Gastrocnemius medialis (tissue), 4 donors: ENCODE measurements around the gene CDC14A. TPM values are rescaled to one million over a fixed set of nuclear protein-coding genes. Genes with fewer than 3 reads are reported as not detected.
A peak's percentile ranks its signal among the peaks of the same experiment; 100 is the strongest.
"Not testable (repeated sequence)": the region's sequence is repeated elsewhere in the genome, so short reads cannot be mapped to it uniquely, and the experiment has no call there.

ENCODE experiments used
- ATAC-seq, 2 donors: fragments of 150-250 bp; one replicate each; pipeline ENCODE4 v1.9.1; 2016
- DNase-seq, 2 donors: peaks; one replicate each; pipeline ENCODE4 v3.0.0-alpha.2; 2019
- H3K27ac ChIP-seq, 4 donors: fragments of 200-600 bp; sonication (generic); 1 replicate in 1 of 4; 2 replicates in 3 of 4; pipeline ENCODE4 v1.5.1; 2016 to 2018; ENCODE audit warnings: mild to moderate bottlenecking in 2 of 4, moderate library complexity in 1 of 4
- H3K27me3 ChIP-seq, 3 donors: fragments of 200-600 bp; sonication (generic) in 2 of 3; 1 replicate in 1 of 3; 2 replicates in 2 of 3; pipeline versions ENCODE4 v1.5.1 to v1.6.0; 2016 to 2019; ENCODE audit warnings: mild to moderate bottlenecking in 1 of 3, moderate library complexity in 1 of 3
- H3K36me3 ChIP-seq, 2 donors: fragments of 200-600 bp; sonication (generic) in 1 of 2; one replicate each; pipeline ENCODE4 v1.5.1; 2017 to 2018
- H3K4me1 ChIP-seq, 2 donors: fragments of 200-600 bp; sonication (generic) in 1 of 2; one replicate each; pipeline ENCODE4 v1.5.1; 2016 to 2017; ENCODE audit warnings: mild to moderate bottlenecking in 2 of 2
- H3K4me3 ChIP-seq, 4 donors: fragments of 200-600 bp; sonication (generic) in 3 of 4; 1 replicate in 1 of 4; 2 replicates in 3 of 4; pipeline ENCODE4 v1.5.1; 2016 to 2019; ENCODE audit warnings: mild to moderate bottlenecking in 2 of 4
- H3K9me3 ChIP-seq, 3 donors: fragments of 200-600 bp; sonication (generic) in 2 of 3; 1 replicate in 1 of 3; 2 replicates in 2 of 3; pipeline ENCODE4 v1.5.1; 2016 to 2019
- POLR2A ChIP-seq, 2 donors: fragments of 450-650 bp; IDR thresholded peaks; one replicate each; pipeline ENCODE4 v1.6.1; 2017; ENCODE audit warnings: antibody characterized with exemption in 2 of 2, mild to moderate bottlenecking in 2 of 2, moderate library complexity in 2 of 2
- in situ Hi-C, 4 donors: fragments of 200-750 bp; cut with MboI; loops; one replicate each; pipeline versions ENCODE4 v1.15.0 to v1.8.0; 2017; ENCODE audit warnings: low sequenced_read_pairs in 4 of 4
- intact Hi-C: fragments of 100-400 bp; cut with DNase I; formaldehyde crosslinking; loops from one replicate; pipeline ENCODE4 v1.15.1; 2023; ENCODE audit warnings: low total_unique reads
- total RNA-seq, 4 donors: library from RNA; depleted of rRNA; stranded (reverse); fragments of >200 nt; gene quantifications; one replicate each; pipeline versions ENCODE4 v1.1.0 to v1.2.3, GENCODE V29; 2016
- TF ChIP-seq, protein P1 (sequence below), 5 experiments: fragments of 450-650 bp in 3 of 5; fragments of 200-600 bp in 2 of 5; sonication (generic) in 2 of 5; IDR thresholded peaks in 4 of 5; conservative IDR thresholded peaks in 1 of 5; 1 replicate in 4 of 5; 2 replicates in 1 of 5; pipeline ENCODE4 v1.5.1; 2016 to 2019; ENCODE audit warnings: antibody characterized with exemption in 5 of 5, mild to moderate bottlenecking in 3 of 5, moderate library complexity in 3 of 5

CDC14A gene
- total RNA-seq, 4 donors from 2014 or later, result 2.1 to 10.0 (median 6.0) TPM

DNA sequence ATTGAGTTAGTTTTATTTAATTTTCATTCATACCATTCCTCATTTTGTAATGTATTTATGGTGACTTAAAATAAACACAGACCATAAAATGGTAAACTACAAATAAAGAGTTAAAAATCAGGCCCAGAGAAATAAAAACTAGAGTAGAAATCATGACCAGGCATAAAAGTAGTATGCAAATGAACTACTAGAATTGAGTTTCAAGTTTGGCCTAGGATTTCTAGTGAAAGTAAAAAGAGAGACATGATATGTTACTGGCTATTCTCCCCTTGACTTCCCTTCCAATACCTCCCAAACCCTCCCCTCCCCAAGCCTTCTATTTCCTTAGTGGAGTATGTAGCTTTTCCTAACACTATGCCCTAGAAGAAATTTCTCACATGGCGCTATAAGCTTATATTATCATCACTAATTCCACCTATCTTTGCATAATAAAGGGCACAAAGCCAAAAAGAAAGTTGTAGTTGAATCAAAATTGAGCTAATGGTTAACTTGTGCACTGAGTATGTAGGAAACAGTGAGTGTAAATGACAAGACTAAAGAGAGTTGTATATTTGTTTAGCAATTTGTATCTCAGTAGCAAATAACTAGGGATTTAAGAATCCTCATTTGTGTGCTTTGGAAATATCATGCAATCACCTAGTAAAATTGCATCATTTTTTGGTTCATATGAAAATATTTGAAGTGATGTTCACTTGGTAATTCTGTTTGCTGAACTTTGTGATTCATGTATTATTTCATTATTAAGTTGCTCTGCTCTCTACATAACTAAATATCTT is 29.7 kb upstream of the CDC14A start:
- no peaks in the 10 kb centered on the region for H3K36me3 ChIP-seq
- no peaks in the 10 kb centered on the region for H3K27me3 ChIP-seq
- H3K9me3 ChIP-seq, result no peaks in the 10 kb centered on the region
- no peak overlapping the region for H3K4me3 ChIP-seq
- peak overlapping the region; percentile 20 to 52 (median 33) for H3K27ac ChIP-seq
- in situ Hi-C loops (no loop called here), intact Hi-C loops (loop anchor here (2.0 kb wide), 1 partner anchor 30 kb away; the partner anchor contains the start of gene CDC14A)
- H3K4me1 ChIP-seq, result peaks cover 14 to 20% of the 10 kb centered on the region in 2 donors
- ATAC-seq (peak; percentile 24 to 32), DNase-seq (no peak)
- no peak for TF ChIP-seq POLR2A (IDR thresholded peaks at IDR 0.05)

GRCh38 chr1:100323419-100324106 is 28.7 kb upstream of the CDC14A start:
- H3K36me3 ChIP-seq, result no peaks in the 10 kb centered on the region
- DNase-seq, result peak; percentile 65 to 66
- H3K4me1 ChIP-seq, result peaks cover 14 to 20% of the 10 kb centered on the region in 2 donors
- H3K27me3 ChIP-seq, result no peaks in the 10 kb centered on the region
- in situ Hi-C loops, result no loop called here
- H3K9me3 ChIP-seq, result no peaks in the 10 kb centered on the region
- intact Hi-C loops, result loop anchor here (2.0 kb wide), 1 partner anchor 29 kb away; the partner anchor contains the start of gene CDC14A
- ATAC-seq, result peak; percentile 93 to 96
- no peak for TF ChIP-seq POLR2A (IDR thresholded peaks at IDR 0.05)
- TF ChIP-seq, protein P1, sequence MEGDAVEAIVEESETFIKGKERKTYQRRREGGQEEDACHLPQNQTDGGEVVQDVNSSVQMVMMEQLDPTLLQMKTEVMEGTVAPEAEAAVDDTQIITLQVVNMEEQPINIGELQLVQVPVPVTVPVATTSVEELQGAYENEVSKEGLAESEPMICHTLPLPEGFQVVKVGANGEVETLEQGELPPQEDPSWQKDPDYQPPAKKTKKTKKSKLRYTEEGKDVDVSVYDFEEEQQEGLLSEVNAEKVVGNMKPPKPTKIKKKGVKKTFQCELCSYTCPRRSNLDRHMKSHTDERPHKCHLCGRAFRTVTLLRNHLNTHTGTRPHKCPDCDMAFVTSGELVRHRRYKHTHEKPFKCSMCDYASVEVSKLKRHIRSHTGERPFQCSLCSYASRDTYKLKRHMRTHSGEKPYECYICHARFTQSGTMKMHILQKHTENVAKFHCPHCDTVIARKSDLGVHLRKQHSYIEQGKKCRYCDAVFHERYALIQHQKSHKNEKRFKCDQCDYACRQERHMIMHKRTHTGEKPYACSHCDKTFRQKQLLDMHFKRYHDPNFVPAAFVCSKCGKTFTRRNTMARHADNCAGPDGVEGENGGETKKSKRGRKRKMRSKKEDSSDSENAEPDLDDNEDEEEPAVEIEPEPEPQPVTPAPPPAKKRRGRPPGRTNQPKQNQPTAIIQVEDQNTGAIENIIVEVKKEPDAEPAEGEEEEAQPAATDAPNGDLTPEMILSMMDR (IDR thresholded peaks at IDR 0.05 in 4 of 5, conservative IDR thresholded peaks at IDR 0.05 in 1 of 5), result no peak
- peak overlapping the region; percentile 1 to 56 (median 45) for H3K27ac ChIP-seq
- no peak overlapping the region for H3K4me3 ChIP-seq

DNA sequence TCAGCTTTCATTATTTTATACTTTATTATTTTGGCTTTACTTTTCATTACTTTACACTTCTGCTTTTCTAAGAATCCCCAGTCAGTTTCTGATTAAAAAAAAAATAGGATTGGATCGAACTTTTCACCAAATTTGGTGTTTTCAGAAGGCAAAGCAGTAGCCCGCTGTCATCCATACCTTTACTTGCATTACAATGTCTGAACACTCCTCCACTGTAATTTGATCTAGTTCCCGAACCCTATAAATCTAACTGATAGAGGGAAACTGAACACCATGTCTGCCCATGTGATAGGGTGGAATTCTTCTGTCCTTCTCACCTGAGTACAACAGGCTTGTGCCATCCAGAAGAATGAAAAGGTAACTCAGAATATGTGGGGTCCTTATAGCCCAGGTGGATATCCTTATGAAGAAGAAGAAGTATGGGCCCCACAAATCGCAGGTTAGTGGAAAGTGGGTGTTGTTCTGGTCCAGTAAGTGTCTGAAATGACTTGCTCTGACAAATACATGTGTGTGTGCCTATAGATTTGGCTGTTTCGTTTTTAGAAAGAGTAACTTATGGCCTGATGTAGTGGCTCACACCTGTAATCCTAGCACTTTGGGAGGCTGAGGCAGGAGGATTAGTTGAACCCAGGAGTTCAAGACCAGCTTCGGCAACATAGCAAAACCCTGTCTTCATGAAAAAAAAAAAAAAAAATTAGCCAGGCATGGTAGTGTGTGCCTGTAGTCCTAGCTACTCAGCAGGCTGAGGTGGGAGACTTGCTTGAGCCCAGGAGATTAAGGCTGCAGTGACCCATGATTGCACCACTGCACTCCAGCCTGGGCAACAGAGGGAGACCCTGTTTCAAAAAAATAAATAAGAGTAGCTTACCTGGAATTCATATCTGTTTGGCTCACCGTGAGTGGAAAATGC is 26.6 kb upstream of the CDC14A start:
- TF ChIP-seq, protein P1 (IDR thresholded peaks at IDR 0.05 in 4 of 5, conservative IDR thresholded peaks at IDR 0.05 in 1 of 5), result no peak
- TF ChIP-seq POLR2A (IDR thresholded peaks at IDR 0.05), result no peak
- in situ Hi-C loops (no loop called here), intact Hi-C loops (no loop called here)
- Histone ChIP-seq H3K27ac (no peak overlapping the region), H3K4me1 (peaks cover 14 to 20% of the 10 kb centered on the region in 2 donors), H3K9me3 (no peaks in the 10 kb centered on the region), H3K4me3 (no peak overlapping the region), H3K36me3 (no peaks in the 10 kb centered on the region), H3K27me3 (no peaks in the 10 kb centered on the region)
- DNase-seq, result no peak
- no peak for ATAC-seq

DNA sequence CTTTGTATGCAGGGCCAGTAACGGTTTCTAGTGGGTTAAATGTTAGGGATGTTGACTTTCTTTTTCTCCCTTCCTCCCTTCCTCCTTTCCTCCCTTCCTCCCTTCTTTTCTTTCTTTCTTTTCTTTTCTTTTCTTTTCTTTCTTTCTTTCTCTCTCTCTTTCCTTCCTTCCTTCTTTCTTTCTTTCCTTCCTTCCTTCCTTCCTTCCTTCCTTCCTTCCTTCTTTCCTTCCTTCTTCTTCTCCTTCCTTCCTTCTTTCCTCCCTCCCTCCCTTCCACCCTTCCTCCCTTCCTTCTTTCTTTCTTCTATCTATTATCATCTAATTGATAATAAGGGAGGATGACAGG is 26.0 kb upstream of the CDC14A start:
- not testable (repeated sequence) for H3K27ac ChIP-seq

DNA sequence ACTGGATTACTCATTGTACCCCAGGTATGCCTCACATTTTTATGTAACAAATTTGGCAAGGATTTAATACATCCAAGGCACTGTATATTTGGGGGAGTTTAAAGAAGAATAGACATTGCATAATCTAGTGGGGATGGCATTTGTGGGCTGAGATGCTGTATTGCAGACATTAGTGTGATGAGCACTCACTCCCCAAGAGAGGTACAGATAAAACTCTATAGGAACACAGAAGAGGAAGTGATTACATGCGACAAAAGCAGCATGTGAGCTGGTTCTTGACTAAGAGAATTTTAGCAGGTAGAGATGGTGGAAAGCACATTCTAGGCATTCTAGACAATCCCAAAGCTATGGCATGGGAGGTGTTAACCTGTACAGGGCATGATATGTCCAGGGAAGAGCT is 24.2 kb upstream of the CDC14A start:
- DNase-seq (no peak), ATAC-seq (no peak)
- intact Hi-C loops, result no loop called here
- Histone ChIP-seq H3K4me1 (peaks cover 8 to 9% of the 10 kb centered on the region in 2 donors), H3K9me3 (no peaks in the 10 kb centered on the region), H3K27me3 (no peaks in the 10 kb centered on the region), H3K4me3 (no peak overlapping the region), H3K27ac (no peak overlapping the region), H3K36me3 (no peaks in the 10 kb centered on the region)
- TF ChIP-seq, protein P1 (IDR thresholded peaks at IDR 0.05 in 4 of 5, conservative IDR thresholded peaks at IDR 0.05 in 1 of 5), result no peak
- no peak for TF ChIP-seq POLR2A (IDR thresholded peaks at IDR 0.05)
- in situ Hi-C loops, result no loop called here

More for the DNA sequence above, 26.0 kb upstream of the CDC14A start:
- H3K4me3 ChIP-seq, in situ Hi-C loops, DNase-seq, intact Hi-C loops, H3K9me3 ChIP-seq, ATAC-seq, H3K36me3 ChIP-seq, H3K27me3 ChIP-seq: not testable (repeated sequence)
- peaks cover 14 to 20% of the 10 kb centered on the region in 2 donors for H3K4me1 ChIP-seq

GRCh38 chr1:100331146-100331545 is 21.2 kb upstream of the CDC14A start:
- H3K36me3 ChIP-seq, H3K27ac ChIP-seq, H3K4me1 ChIP-seq, in situ Hi-C loops, H3K27me3 ChIP-seq, H3K9me3 ChIP-seq, DNase-seq, intact Hi-C loops, H3K4me3 ChIP-seq, ATAC-seq: not testable (repeated sequence)
